ENCODE data around the gene ATP5F1B.

Gene ATP5F1B

GRCh38 chr12:56604355-56604754, 41.4 kb downstream of the ATP5F1B start:
- Histone ChIP-seq H4K20me1 (ENCODE audit: insufficient read depth) (no peaks in the 10 kb centered on the region), H3K4me1 (ENCODE audit: low read depth, poor library complexity, severe bottlenecking) (no peaks in the 10 kb centered on the region), H2AFZ (ENCODE audit: low read depth) (no peak overlapping the region), H3K27me3 (ENCODE audit: insufficient read depth, low read depth) (no peaks in the 10 kb centered on the region), H3K4me2 (no peak overlapping the region), H3K36me3 (ENCODE audit: insufficient read depth) (peaks cover 74% of the 10 kb centered on the region; the same call in 1 of the 2 replicates), H3K27ac (no peak overlapping the region), H3K79me2 (ENCODE audit: insufficient read depth, low read depth) (no peaks in the 10 kb centered on the region), H3K4me3 (IDR thresholded peaks at IDR 0.05; ENCODE audit: insufficient read depth, low read depth, low read length) (no peak overlapping the region), H3K9ac (no peak overlapping the region)
- no peak for TF ChIP-seq CTCF (conservative IDR thresholded peaks at IDR 0.05; ENCODE audit: low read depth, low read length)

DNA sequence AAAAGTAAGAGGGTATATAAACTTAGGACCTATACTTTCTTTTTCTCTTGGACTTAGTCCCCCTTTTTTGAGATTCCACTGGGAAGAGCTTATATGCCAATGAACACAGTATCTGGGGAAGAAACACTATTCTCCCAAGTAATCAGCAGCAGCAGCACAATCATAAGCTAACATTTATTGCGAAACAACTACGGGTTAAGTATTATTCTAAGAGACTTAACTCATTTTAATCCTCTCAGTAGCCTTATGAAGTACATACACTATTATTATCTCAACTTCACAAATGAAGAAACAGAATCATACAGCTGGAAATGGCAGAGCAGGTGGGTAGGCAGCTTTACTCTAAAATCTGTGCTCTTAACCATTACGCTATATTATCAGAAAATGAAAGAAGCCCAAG, 43.5 kb downstream of the ATP5F1B start:
- Histone ChIP-seq H3K4me1 (ENCODE audit: low read depth, poor library complexity, severe bottlenecking) (no peaks in the 10 kb centered on the region), H3K36me3 (ENCODE audit: insufficient read depth) (peaks cover 73% of the 10 kb centered on the region; the same call in 1 of the 2 replicates), H3K4me2 (no peak overlapping the region), H4K20me1 (ENCODE audit: insufficient read depth) (no peaks in the 10 kb centered on the region), H3K9ac (no peak overlapping the region), H2AFZ (ENCODE audit: low read depth) (no peak overlapping the region), H3K27ac (no peak overlapping the region), H3K79me2 (ENCODE audit: insufficient read depth, low read depth) (no peaks in the 10 kb centered on the region), H3K27me3 (ENCODE audit: insufficient read depth, low read depth) (no peaks in the 10 kb centered on the region), H3K4me3 (IDR thresholded peaks at IDR 0.05; ENCODE audit: insufficient read depth, low read depth, low read length) (no peak overlapping the region)
- no peak for TF ChIP-seq CTCF (conservative IDR thresholded peaks at IDR 0.05; ENCODE audit: low read depth, low read length)

DNA sequence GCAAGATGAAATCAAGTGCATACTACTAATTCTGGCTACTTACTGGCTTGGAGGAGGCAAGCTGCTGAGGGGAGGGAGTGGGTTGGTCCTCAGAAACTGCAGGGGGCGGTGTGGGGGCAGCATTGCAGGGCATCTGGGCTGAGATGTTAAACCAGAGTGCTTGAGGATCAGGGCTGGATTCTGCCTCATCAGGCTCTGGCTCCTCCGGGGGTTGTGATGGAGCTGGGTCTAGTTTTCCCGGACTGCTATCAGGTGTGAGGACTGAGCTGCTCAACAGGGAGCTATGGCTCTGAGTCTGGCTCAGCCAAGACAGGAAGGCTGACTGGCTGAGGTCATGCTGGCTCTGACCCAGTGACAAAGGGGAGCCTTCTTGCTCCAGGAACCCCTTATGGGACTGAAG, 44.3 kb downstream of the ATP5F1B start:
- H4K20me1 ChIP-seq (ENCODE audit: insufficient read depth) = no peaks in the 10 kb centered on the region
- H3K79me2 ChIP-seq (ENCODE audit: insufficient read depth, low read depth) = no peaks in the 10 kb centered on the region
- no peak overlapping the region for H3K4me3 ChIP-seq (IDR thresholded peaks at IDR 0.05; ENCODE audit: insufficient read depth, low read depth, low read length)
- peaks cover 66% of the 10 kb centered on the region; the same call in 1 of the 2 replicates for H3K36me3 ChIP-seq (ENCODE audit: insufficient read depth)
- no peak overlapping the region for H2AFZ ChIP-seq (ENCODE audit: low read depth)
- H3K9ac ChIP-seq = no peak overlapping the region
- no peak overlapping the region; the same call in 1 of the 2 replicates for H3K27ac ChIP-seq
- no peaks in the 10 kb centered on the region for H3K27me3 ChIP-seq (ENCODE audit: insufficient read depth, low read depth)
- H3K4me1 ChIP-seq (ENCODE audit: low read depth, poor library complexity, severe bottlenecking) = no peaks in the 10 kb centered on the region
- TF ChIP-seq CTCF (conservative IDR thresholded peaks at IDR 0.05; ENCODE audit: low read depth, low read length) = peak; percentile 74
- no peak overlapping the region for H3K4me2 ChIP-seq

DNA sequence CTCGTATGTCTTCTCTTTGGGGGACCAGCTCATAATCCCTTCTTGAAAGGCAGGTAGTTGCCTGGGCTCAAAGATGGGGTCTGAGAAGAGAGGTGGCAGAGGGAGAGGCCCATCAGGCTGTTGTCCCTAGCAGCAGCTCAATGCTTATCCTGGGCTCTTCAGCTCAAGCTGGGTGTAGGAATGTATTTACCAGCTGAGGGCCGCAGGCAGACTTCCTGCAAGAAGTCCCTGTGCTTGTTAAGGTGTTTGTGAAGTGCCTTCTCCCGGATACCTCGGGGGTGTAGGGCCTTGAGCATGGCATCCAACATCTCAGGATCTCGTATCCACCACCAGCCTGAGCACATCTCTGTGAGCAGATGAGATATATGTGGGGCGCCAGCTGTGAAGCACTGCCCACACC, 45.0 kb downstream of the ATP5F1B start:
- H4K20me1 ChIP-seq (ENCODE audit: insufficient read depth) = no peaks in the 10 kb centered on the region
- no peak for TF ChIP-seq CTCF (conservative IDR thresholded peaks at IDR 0.05; ENCODE audit: low read depth, low read length)

More for the DNA sequence above, 45.0 kb downstream of the ATP5F1B start:
- no peak overlapping the region for H3K27ac ChIP-seq
- no peak overlapping the region for H3K9ac ChIP-seq
- H2AFZ ChIP-seq (ENCODE audit: low read depth) = no peak overlapping the region
- H3K4me1 ChIP-seq (ENCODE audit: low read depth, poor library complexity, severe bottlenecking) = peaks cover 2% of the 10 kb centered on the region
- H3K4me3 ChIP-seq (IDR thresholded peaks at IDR 0.05; ENCODE audit: insufficient read depth, low read depth, low read length) = no peak overlapping the region
- no peaks in the 10 kb centered on the region for H3K27me3 ChIP-seq (ENCODE audit: insufficient read depth, low read depth)
- H3K4me2 ChIP-seq = no peak overlapping the region
- H3K79me2 ChIP-seq (ENCODE audit: insufficient read depth, low read depth) = no peaks in the 10 kb centered on the region
- H3K36me3 ChIP-seq (ENCODE audit: insufficient read depth) = peaks cover 58% of the 10 kb centered on the region; the same call in 1 of the 2 replicates
